GM18505 (cell line): ENCODE measurements around the gene FRAS1.
A peak's percentile ranks its signal among the peaks of the same experiment; 100 is the strongest.

Source experiments
- ATAC-seq: cut with Tn5 transposase; IDR thresholded peaks from one replicate; pipeline ENCODE4 v1.9.1; 2021; ENCODE audit not compliant: unreplicated experiment
- POLR2A ChIP-seq: IDR thresholded peaks from 4 replicates; pipeline ENCODE4 v1.6.1; 2011; ENCODE audit warnings: borderline replicate concordance; ENCODE audit not compliant: insufficient read depth, insufficient read length; ENCODE audit errors: extremely low read depth

FRAS1 gene

DNA sequence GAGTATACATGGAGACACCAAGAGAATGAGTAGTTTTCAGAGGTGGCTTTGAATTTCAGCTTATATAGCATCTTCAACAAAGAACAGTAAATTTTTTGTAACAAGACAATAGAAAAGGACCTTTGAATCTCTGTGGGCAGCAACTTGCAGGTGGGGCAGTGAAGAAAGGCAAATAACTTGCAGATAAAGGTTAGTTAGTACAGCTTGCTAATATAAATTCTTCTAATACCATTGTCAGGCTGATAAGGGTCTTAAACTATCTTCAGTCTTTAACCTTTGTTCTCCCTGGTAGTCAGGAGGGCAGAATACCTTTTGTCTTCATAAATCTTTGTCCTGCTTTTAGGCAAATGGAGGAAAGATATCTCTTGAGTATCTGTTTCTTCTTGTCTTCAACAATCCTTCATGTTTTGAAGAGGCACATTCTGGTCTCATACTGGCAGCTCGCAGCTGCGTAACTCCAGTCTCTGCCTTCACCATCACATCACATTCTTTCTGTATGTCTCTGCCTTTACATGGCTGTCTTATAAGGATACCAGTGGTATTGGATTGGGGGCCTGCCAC is 510.5 kb downstream of the FRAS1 start:
- TF ChIP-seq POLR2A, result no peak
- ATAC-seq, result no peak

- ATAC-seq, result peak; percentile 61
- no peak for TF ChIP-seq POLR2A
Observed at GRCh38 chr4:78568640-78569305, 511.6 kb downstream of the FRAS1 start.

DNA sequence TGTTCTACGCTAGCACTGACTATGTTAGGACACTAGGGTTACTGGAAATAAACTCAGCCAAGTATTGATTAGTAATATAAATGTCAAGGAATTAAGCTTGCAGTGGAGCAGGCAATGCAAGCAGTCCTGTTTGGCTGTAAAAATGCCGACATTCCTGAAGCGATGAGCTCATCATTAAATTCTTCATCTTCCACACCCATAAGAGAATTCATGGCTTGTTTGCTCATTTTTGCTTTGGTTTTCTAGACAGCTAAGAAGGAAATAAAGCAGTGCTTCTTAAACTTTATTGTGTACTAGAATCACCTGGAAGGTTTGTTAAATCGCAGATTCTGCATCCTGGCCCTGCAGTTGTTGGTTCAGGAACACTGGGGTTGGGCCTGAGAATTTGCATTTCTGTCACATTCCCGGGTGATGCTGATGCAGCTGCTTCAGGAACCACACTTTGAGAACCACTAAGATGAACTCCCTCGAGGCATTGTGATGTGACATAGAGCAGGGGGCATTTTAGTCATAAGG is 512.2 kb downstream of the FRAS1 start:
- no peak for ATAC-seq

DNA sequence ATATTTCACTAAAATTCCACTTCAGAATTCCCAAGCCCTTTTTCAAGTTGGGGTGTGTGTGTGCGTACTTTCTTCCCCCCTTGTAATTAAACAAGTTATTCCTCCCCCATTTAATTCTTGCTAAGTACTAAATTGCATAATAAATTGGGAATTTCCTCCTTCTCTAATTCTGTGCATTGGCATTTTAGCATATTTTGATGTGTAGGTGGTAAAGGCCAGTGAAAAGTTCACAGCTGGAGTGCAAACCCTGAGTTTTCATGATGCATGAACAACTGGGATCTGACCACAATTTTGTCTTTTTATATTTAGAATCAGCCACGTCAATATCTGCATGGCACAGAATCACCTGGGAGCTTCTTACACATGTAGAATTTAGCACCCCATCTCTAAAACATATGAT is 513.0 kb downstream of the FRAS1 start:
- no peak for ATAC-seq
- TF ChIP-seq POLR2A, result no peak

More for the DNA sequence above, 512.2 kb downstream of the FRAS1 start:
- no peak for TF ChIP-seq POLR2A

GRCh38 chr4:78571804-78572203 is 514.7 kb downstream of the FRAS1 start:
- TF ChIP-seq POLR2A, result no peak
- ATAC-seq, result no peak

- ATAC-seq, result no peak
- TF ChIP-seq POLR2A, result no peak
Observed at GRCh38 chr4:78578674-78579425, 521.7 kb downstream of the FRAS1 start.

- no peak for ATAC-seq
- no peak for TF ChIP-seq POLR2A
Observed at GRCh38 chr4:78581618-78582017, 524.5 kb downstream of the FRAS1 start.

DNA sequence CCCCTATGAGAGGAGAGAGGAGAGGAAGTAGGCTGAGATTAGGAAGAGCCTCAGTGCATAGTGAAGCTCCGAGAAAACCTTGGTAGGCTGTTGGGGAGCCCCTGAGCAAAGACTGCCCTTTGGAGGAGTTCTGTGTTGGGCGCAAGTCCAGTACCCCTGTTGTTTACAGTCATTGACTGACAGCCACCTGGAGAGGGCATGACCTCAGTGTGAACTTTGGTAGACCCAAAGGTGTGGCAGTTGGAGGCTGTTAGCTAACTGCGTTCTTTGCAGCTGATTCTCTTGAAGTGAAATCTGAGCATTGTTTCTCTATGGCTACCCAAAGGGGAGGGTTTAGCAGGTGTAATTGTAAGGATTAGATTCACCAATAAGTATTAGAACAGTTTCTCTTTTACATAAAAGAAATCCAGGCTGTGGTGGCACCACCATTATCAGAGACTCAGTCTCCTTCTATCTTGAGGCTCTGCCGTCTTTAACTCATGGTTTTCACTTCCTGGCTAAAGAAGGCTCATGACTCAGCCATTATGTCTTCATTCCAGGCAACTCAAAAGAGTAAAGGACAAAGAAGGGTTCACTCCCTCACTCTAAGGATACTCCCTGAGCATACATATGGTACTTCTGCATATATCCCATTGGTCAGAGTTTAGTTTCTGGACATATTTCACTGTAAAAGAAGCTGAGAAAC is 527.9 kb downstream of the FRAS1 start:
- ATAC-seq, result no peak
- TF ChIP-seq POLR2A, result no peak

- no peak for ATAC-seq
- TF ChIP-seq POLR2A, result no peak
Observed at GRCh38 chr4:78585633-78586032, 528.5 kb downstream of the FRAS1 start.

- ATAC-seq, result no peak
- TF ChIP-seq POLR2A, result no peak
Observed at GRCh38 chr4:78588894-78589545, 531.9 kb downstream of the FRAS1 start.

DNA sequence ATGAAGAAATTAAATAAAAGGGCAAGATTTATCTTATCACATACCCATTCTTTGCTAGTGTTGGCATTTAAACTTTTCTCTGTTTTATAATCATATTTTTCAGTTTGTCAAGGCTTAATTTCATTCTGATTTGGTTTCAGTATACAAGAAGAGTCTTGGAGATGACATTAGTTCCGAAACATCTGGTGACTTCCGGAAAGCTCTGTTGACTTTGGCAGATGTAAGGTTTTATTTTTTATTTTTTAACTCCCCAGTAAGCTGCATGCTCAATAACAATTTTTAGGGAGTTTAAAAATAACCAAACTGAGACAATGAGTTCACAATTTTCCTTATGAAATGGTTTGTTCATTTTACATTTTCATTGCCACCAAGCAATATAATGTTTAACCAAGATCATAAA is 534.3 kb downstream of the FRAS1 start:
- TF ChIP-seq POLR2A, result no peak
- ATAC-seq, result no peak

DNA sequence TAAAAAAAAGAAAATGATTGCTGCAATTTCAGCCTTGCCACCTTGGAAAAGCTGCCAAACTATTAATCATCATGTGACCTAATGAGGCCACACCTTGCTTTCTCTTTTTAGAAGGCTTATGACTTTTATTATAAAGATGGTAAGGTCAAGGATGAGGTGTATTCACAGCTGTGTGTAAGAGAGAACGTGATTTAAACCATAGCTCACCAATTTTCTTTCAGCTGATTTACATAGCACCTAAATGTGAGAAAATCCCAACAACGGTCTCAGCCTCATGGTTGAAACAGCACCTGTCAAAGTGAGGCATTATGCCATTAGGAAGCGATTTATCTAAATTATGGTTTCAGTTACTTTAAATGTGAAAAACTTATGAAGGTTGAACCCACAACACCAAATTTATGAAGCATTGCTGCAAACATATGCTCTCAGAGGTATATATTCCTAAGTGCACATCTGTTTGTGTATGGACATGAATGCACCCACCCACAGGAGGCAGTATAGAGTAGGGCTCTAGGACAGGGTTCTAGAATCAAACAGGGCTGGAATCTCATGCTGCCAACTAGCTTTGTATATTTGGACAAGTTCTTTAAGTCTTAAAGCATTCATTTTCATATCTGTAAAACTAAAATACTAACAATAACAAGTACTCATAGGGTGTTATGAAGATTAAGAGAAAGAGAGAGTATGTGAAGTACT is 535.1 kb downstream of the FRAS1 start:
- TF ChIP-seq POLR2A, result no peak
- ATAC-seq, result no peak
